ENCODE results near the gene ARHGAP20. TPM values are rescaled to one million over a fixed set of nuclear protein-coding genes. Genes with fewer than 3 reads are reported as not detected.

ARHGAP20 gene
- total and polyA plus RNA-seq, 2 of the 4 experiments (the other 2 are of a cell fraction): 1.4 to 2.5 TPM

DNA sequence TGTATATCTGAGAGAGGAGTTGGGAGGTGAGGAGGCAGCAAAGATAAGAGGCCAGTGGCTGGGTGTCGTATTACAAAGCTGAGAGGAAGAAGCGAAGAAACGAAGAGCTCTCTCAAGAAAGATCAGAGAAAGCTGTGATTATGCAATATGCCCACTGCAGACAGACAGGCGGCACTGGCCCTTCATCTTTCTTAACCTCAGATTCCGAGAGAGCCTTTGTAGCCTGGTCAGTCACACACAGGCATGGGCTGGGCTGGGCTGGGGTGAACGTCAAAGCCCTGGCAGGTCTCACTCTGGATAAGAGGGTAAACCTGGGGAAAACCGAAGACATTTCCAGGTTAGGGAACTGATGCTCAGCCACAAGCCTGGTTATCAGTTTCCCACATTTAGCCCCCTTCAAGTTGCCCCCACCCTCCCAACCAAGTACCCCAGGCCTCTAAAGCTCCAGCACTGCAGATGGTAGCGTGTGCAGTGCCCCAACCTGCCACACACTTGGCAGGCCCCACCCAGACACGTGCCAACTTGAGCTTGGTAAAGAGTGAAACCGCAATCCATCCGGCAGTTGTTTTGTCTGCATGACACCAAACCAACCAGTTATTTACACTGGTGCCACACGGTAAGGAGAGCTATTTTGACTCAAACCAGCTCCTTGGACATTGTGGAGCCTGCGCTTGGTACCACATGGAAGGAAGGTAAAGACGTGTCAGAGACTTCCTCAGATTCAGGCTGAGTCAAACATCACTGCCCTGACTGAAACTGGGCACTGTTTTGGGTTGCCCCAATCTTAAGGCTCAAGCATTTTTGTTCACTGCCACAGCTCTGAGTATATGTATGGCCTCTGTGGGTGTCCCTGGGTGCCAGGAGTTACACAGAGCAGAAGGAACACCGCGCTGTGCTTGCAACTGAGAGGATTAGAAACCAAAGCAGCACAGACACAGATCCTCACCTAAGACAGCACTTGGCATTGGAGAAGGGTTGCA lies 146.6 kb downstream of the ARHGAP20 start:
- dilution Hi-C loops (cut with HindIII; ENCODE audit: low sequenced_read_pairs, unreplicated experiment) (no loop called here), in situ Hi-C loops (cut with MboI; ENCODE audit: low sequenced_read_pairs) (no loop called here), intact Hi-C loops (cut with micrococcal nuclease) (loop anchor here (5.0 kb wide), 2 partner anchors 93 to 667 kb away; no protein-coding TSS in a partner anchor)
- H3K79me1 ChIP-seq (ENCODE audit: low read depth in 1 of 2, low read length in 2 of 2): no peaks in the 10 kb centered on the region
- no peak overlapping the region for H3K4me3 ChIP-seq (ENCODE audit: insufficient read depth, low read depth, low read length)
- TF ChIP-seq NFE2L2 (IDR thresholded peaks at IDR 0.05; ENCODE audit: low read depth, low read length): no peak
- TF ChIP-seq, protein P1, sequence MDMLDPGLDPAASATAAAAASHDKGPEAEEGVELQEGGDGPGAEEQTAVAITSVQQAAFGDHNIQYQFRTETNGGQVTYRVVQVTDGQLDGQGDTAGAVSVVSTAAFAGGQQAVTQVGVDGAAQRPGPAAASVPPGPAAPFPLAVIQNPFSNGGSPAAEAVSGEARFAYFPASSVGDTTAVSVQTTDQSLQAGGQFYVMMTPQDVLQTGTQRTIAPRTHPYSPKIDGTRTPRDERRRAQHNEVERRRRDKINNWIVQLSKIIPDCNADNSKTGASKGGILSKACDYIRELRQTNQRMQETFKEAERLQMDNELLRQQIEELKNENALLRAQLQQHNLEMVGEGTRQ (IDR thresholded peaks at IDR 0.05; ENCODE audit: low read depth, low read length): no peak
- peak; percentile 95 for TF ChIP-seq CEBPB (IDR thresholded peaks at IDR 0.05; ENCODE audit: low read depth, low read length)
- H3K23ac ChIP-seq (ENCODE audit: low read depth, low read length): no peak overlapping the region
- H2BK120ac ChIP-seq (ENCODE audit: low read depth, low read length): 0 out of 2 replicates have a peak overlapping the region, but pooled peaks have one; percentile 12
- ChIA-PET CTCF (no interaction called here), POLR2A (ENCODE audit: unreplicated experiment) (no interaction called here)
- H3K4me1 ChIP-seq (ENCODE audit: control insufficient read depth, insufficient read depth, low read length): peaks cover 8% of the 10 kb centered on the region; the same call in 1 of the 2 replicates
- no peak overlapping the region for H4K5ac ChIP-seq (ENCODE audit: low read depth, low read length)
- H3K18ac ChIP-seq (ENCODE audit: low read depth, low read length): no peak overlapping the region
- H3K56ac ChIP-seq (ENCODE audit: extremely low read depth, insufficient read depth, low read length): no peak overlapping the region
- peak; percentile 64 for DNase-seq
- no peaks in the 10 kb centered on the region; the same call in 1 of the 2 replicates for H3K9me1 ChIP-seq (ENCODE audit: insufficient read depth, low read length)
- H3K9ac ChIP-seq (ENCODE audit: low read depth, low read length): no peak overlapping the region
- H3K27me3 ChIP-seq (ENCODE audit: control insufficient read depth, insufficient read depth, low read length): peaks cover 8% of the 10 kb centered on the region
- H2BK15ac ChIP-seq (ENCODE audit: low read depth, low read length): no peak overlapping the region
- 0 out of 2 replicates have a peak overlapping the region, but pooled peaks have one; percentile 5 for H3K4me2 ChIP-seq (ENCODE audit: low read depth, low read length)
- no peak overlapping the region; the same call in 1 of the 2 replicates for H3K14ac ChIP-seq (replicated peaks; ENCODE audit: low read depth, low read length)
- no peaks in the 10 kb centered on the region for H3K9me3 ChIP-seq (ENCODE audit: control insufficient read depth, insufficient read depth, low read length)
- H4K91ac ChIP-seq (ENCODE audit: insufficient read depth, low read depth, low read length): peak overlapping the region; percentile 20; the same call in 1 of the 2 replicates
- H3K4ac ChIP-seq (ENCODE audit: low read depth, low read length): peak overlapping the region; percentile 27; the same call in 1 of the 2 replicates
- 0 out of 4 replicates have a peak overlapping the region, but pooled peaks of 1 of the 2 experiments have one; percentile 7 for H4K8ac ChIP-seq (ENCODE audit: low read depth in 2 of 2, low read length in 2 of 2)
- ATAC-seq (ENCODE audit: low read depth): peak; percentile 83
- no peaks in the 10 kb centered on the region for H3K36me3 ChIP-seq (ENCODE audit: control insufficient read depth, insufficient read depth, low read length)
- H2BK20ac ChIP-seq (ENCODE audit: low read depth, low read length): no peak overlapping the region
- no peak overlapping the region for H2BK5ac ChIP-seq (ENCODE audit: low read depth, low read length, poor library complexity, severe bottlenecking)
- H2AFZ ChIP-seq (replicated peaks; ENCODE audit: low read length, poor library complexity): peak overlapping the region; percentile 46
- H4K20me1 ChIP-seq (ENCODE audit: insufficient read depth, low read length): no peaks in the 10 kb centered on the region
- BruUV-seq (replicated peaks): no TSS peak
- H3K27ac ChIP-seq (ENCODE audit: insufficient read depth, low read length): no peak overlapping the region
- WGBS, 2 experiments (ENCODE audit: extremely low coverage in 2 of 2, insufficient read length in 1 of 2): 80% methylated on average over 1 of the region's 16 CpGs; no CpG with 5 or more reads in 1 of the 2 experiments
- no peak overlapping the region for H2AK9ac ChIP-seq (replicated peaks; ENCODE audit: low read depth, low read length, poor library complexity)
- peak overlapping the region; percentile 56 for H2AK5ac ChIP-seq (ENCODE audit: low read depth, low read length)
